Chondrocyte (in vitro differentiated cells): ENCODE measurements around the gene GNAL. TPM values are rescaled to one million over a fixed set of nuclear protein-coding genes. Genes with fewer than 3 reads are reported as not detected.
A peak's percentile ranks its signal among the peaks of the same experiment; 100 is the strongest.
"Not testable (repeated sequence)": the region's sequence is repeated elsewhere in the genome, so short reads cannot be mapped to it uniquely, and the experiment has no call there.

Experiments
- DNase-seq: peaks from one replicate; pipeline ENCODE4 v3.0.0; 2021; ENCODE audit warnings: mixed read lengths, low spot score
- H3K27ac Mint-ChIP-seq: one replicate; pipeline ENCODE4 v1.8.0; 2021; ENCODE audit warnings: mild to moderate bottlenecking, moderate library complexity, mixed read lengths; ENCODE audit not compliant: unreplicated experiment
- H3K27me3 Mint-ChIP-seq: 2 replicates; pipeline ENCODE4 v1.8.0; 2021; ENCODE audit warnings: low read depth, mixed read lengths
- H3K36me3 Mint-ChIP-seq: 2 replicates; pipeline ENCODE4 v1.8.0; 2021; ENCODE audit warnings: low read depth, mixed read lengths
- H3K4me1 Mint-ChIP-seq: 2 replicates; pipeline ENCODE4 v1.8.0; 2021; ENCODE audit warnings: low read depth, mild to moderate bottlenecking, mixed read lengths
- H3K4me3 Mint-ChIP-seq: one replicate; pipeline ENCODE4 v1.8.0; 2021; ENCODE audit warnings: mild to moderate bottlenecking, moderate library complexity, mixed read lengths; ENCODE audit not compliant: unreplicated experiment
- H3K9me3 Mint-ChIP-seq: 2 replicates; pipeline ENCODE4 v1.8.0; 2021; ENCODE audit warnings: low read depth, mixed read lengths
- total RNA-seq: library from RNA; stranded (reverse); gene quantifications from 3 replicates; pipeline ENCODE4 v1.2.1, GENCODE V29; 2021
- TF ChIP-seq, protein P1 (sequence below): fragments of 200-600 bp; sonication (generic); IDR thresholded peaks from 2 replicates; pipeline ENCODE4 v1.5.0; 2021; ENCODE audit warnings: antibody characterized with exemption, mild to moderate bottlenecking, moderate library complexity

GNAL gene
- total RNA-seq, 1 donor from 2014 or later: 5.9 TPM

DNA sequence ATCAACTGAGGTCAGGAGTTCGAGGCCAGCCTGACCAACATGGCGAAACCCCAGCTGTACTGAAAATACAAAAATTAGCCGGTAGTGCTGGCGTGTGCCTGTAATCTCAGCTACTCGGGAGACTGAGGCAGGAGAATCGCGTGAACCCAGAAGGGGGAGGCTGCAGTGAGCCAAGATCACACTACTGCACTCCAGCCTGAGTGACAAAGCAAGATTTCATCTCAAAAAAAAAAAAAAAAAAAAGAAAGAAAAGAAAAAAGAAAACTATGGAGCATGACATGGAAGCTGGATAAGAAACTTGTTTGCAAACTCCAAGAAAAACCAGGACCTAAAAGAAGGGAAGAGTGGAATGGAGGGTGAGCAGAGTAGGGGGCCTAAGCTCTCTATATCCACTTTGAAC is 160.2 kb downstream of the GNAL start:
- TF ChIP-seq, protein P1, sequence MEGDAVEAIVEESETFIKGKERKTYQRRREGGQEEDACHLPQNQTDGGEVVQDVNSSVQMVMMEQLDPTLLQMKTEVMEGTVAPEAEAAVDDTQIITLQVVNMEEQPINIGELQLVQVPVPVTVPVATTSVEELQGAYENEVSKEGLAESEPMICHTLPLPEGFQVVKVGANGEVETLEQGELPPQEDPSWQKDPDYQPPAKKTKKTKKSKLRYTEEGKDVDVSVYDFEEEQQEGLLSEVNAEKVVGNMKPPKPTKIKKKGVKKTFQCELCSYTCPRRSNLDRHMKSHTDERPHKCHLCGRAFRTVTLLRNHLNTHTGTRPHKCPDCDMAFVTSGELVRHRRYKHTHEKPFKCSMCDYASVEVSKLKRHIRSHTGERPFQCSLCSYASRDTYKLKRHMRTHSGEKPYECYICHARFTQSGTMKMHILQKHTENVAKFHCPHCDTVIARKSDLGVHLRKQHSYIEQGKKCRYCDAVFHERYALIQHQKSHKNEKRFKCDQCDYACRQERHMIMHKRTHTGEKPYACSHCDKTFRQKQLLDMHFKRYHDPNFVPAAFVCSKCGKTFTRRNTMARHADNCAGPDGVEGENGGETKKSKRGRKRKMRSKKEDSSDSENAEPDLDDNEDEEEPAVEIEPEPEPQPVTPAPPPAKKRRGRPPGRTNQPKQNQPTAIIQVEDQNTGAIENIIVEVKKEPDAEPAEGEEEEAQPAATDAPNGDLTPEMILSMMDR: no peak
- Mint-ChIP-seq H3K4me3 (no peak overlapping the region), H3K27ac (peak overlapping the region; percentile 61), H3K27me3 (no peaks in the 10 kb centered on the region), H3K9me3 (no peaks in the 10 kb centered on the region), H3K4me1 (peaks cover 36% of the 10 kb centered on the region), H3K36me3 (peaks cover 2% of the 10 kb centered on the region)
- no peak for DNase-seq

DNA sequence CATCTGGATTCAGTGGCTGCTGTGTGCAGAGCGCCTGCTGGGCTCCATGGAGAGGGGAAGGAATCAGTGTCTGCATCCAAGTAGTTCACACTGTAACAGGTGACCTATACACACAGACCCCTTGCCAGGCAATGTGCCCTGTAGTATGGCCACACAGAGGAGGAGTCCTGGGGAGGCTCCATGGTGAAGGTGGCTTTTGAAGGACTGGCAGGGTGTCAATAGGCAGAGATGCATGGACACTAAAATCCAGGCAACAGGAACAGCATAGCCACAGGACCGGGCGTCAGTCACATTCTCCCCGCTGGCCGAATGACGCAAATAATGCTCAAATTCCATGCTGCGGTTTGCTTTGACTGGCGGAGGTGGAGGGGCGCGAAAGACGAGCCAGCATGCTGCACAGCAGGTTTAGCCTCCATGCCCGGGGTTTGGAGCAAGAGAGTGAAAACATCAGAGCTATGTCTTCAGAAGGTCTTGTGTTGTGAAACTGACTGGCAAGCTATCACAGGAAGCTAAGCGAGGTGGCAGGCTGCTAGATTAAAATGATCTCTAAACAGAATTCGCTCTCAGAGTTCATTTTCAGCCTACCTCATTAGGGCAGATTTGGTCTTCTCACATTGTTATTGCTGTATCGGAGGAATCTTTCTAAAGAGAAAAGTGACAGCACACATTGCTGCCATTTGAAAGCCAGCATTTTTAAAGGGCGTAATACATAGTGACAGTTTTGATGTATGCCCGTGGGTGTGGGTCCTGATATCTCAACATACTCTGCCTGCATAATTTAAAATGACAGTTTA is 161.0 kb downstream of the GNAL start:
- Mint-ChIP-seq H3K4me1 (peaks cover 36% of the 10 kb centered on the region), H3K27ac (peak overlapping the region; percentile 100), H3K4me3 (peak overlapping the region; percentile 100), H3K27me3 (no peaks in the 10 kb centered on the region), H3K9me3 (no peaks in the 10 kb centered on the region), H3K36me3 (peaks cover 2% of the 10 kb centered on the region)
- DNase-seq: no peak
- TF ChIP-seq, protein P1: no peak

DNA sequence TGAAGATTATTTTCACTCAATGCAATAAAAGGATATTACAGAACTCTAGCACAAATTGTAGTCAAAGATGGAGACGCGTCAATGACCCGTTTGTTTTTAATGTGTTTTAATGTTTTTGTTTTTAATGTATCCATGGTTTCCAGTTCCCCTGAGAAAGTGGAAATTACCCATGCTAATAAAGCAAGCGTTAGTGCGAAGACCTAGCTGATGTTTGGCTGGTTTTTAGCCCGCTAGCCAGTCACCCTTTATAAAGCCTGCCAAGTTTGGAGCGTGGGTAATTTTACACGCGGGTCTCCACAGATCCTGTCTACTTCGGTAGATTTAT is 161.7 kb downstream of the GNAL start:
- Mint-ChIP-seq H3K4me3 (peak overlapping the region; percentile 100), H3K27me3 (no peaks in the 10 kb centered on the region), H3K27ac (peak overlapping the region; percentile 100), H3K4me1 (peaks cover 36% of the 10 kb centered on the region), H3K36me3 (peaks cover 2% of the 10 kb centered on the region), H3K9me3 (no peaks in the 10 kb centered on the region)
- TF ChIP-seq, protein P1: no peak
- no peak for DNase-seq

- Mint-ChIP-seq H3K27me3 (no peaks in the 10 kb centered on the region), H3K4me1 (peaks cover 41% of the 10 kb centered on the region), H3K4me3 (peak within 1 kb of the TSS; percentile 100), H3K27ac (peak within 1 kb of the TSS; percentile 100), H3K9me3 (no peaks in the 10 kb centered on the region), H3K36me3 (peaks cover 2% of the 10 kb centered on the region)
- TF ChIP-seq, protein P1: peak; percentile 29
- DNase-seq: peak; percentile 98
These were observed 162.2 kb downstream of the GNAL start, which contains the start of gene CHMP1B for GRCh38 chr18:11851146-11851805. Gene CHMP1B, plus strand, starts transcription at chr18:11851413. Its CDS starts 99 bp downstream, at chr18:11851512.

- no peak for DNase-seq
- Mint-ChIP-seq H3K4me1 (peaks cover 47% of the 10 kb centered on the region), H3K9me3 (no peaks in the 10 kb centered on the region), H3K27me3 (no peaks in the 10 kb centered on the region), H3K27ac (peak overlapping the region; percentile 100), H3K36me3 (peaks cover 2% of the 10 kb centered on the region), H3K4me3 (peak overlapping the region; percentile 100)
- TF ChIP-seq, protein P1: no peak
These were observed 162.8 kb downstream of the GNAL start for GRCh38 chr18:11851806-11852337.

- not testable (repeated sequence) for H3K36me3 Mint-ChIP-seq, H3K9me3 Mint-ChIP-seq, H3K4me3 Mint-ChIP-seq, H3K27ac Mint-ChIP-seq, H3K27me3 Mint-ChIP-seq, DNase-seq
- H3K4me1 Mint-ChIP-seq: peaks cover 69% of the 10 kb centered on the region
These were observed 165.5 kb downstream of the GNAL start for GRCh38 chr18:11854554-11854953.
